GM12875 (cell line): ENCODE results near the gene GABRB3.

Experiments used
- H3K4me3 ChIP-seq: one replicate; pipeline ENCODE4 v1.5.1; 2011; ENCODE audit warnings: low read depth, low read length, control low read depth
- CTCF ChIP-seq: IDR thresholded peaks from 2 replicates; pipeline ENCODE4 v1.5.1; 2011; ENCODE audit warnings: low read depth, mild to moderate bottlenecking, control low read depth, inconsistent platforms, low read length, moderate library complexity, borderline replicate concordance; ENCODE audit not compliant: insufficient read depth

Gene GABRB3

GRCh38 chr15:26682598-26683164 lies 90.2 kb downstream of the GABRB3 start:
- no peak for TF ChIP-seq CTCF
- no peak overlapping the region for H3K4me3 ChIP-seq

GRCh38 chr15:26679927-26680326 lies 92.9 kb downstream of the GABRB3 start:
- H3K4me3 ChIP-seq = no peak overlapping the region
- no peak for TF ChIP-seq CTCF

GRCh38 chr15:26676115-26676514 lies 96.8 kb downstream of the GABRB3 start:
- H3K4me3 ChIP-seq = no peak overlapping the region
- no peak for TF ChIP-seq CTCF

GRCh38 chr15:26674467-26674866 lies 98.4 kb downstream of the GABRB3 start:
- H3K4me3 ChIP-seq = no peak overlapping the region
- no peak for TF ChIP-seq CTCF

GRCh38 chr15:26673445-26673844 lies 99.4 kb downstream of the GABRB3 start:
- no peak for TF ChIP-seq CTCF

GRCh38 chr15:26670116-26670515 lies 102.8 kb downstream of the GABRB3 start:
- no peak overlapping the region for H3K4me3 ChIP-seq
- no peak for TF ChIP-seq CTCF

More at GRCh38 chr15:26673445-26673844, 99.4 kb downstream of the GABRB3 start:
- H3K4me3 ChIP-seq = no peak overlapping the region

- no peak overlapping the region for H3K4me3 ChIP-seq
- TF ChIP-seq CTCF = no peak
These were observed 105.5 kb downstream of the GABRB3 start for GRCh38 chr15:26667222-26667988.
